C4-2B (cell line): ENCODE measurements around the gene TMEM117.

Experiments
- CTCF ChIP-seq: fragments of 450-650 bp; conservative IDR thresholded peaks from 2 replicates; pipeline ENCODE4 v1.5.1; 2017; ENCODE audit warnings: mild to moderate bottlenecking
- ZFX ChIP-seq: fragments of 450-650 bp; IDR thresholded peaks from 2 replicates; pipeline ENCODE4 v1.6.1; 2017

- TF ChIP-seq CTCF = no peak
- TF ChIP-seq ZFX = no peak
Observed at GRCh38 chr12:43914391-43914790, 78.5 kb downstream of the TMEM117 start.
